Peyer's patch (tissue), 4 donors: ENCODE measurements around the gene PCNT.

Experiments
- POLR2A ChIP-seq, 2 donors: fragments of 450-650 bp; IDR thresholded peaks; one replicate each; pipeline ENCODE4 v1.5.1; 2017; ENCODE audit warnings: antibody characterized with exemption in 2 of 2, mild to moderate bottlenecking in 2 of 2, moderate library complexity in 2 of 2
- TF ChIP-seq, protein P1 (sequence below), 6 experiments: fragments of 450-650 bp in 4 of 6; fragments of 200-600 bp in 2 of 6; sonication (generic) in 1 of 6; IDR thresholded peaks; one replicate each; pipeline ENCODE4 v1.5.1; 2017 to 2019; ENCODE audit warnings: antibody characterized with exemption in 6 of 6, mild to moderate bottlenecking in 3 of 6, moderate library complexity in 1 of 6

DNA sequence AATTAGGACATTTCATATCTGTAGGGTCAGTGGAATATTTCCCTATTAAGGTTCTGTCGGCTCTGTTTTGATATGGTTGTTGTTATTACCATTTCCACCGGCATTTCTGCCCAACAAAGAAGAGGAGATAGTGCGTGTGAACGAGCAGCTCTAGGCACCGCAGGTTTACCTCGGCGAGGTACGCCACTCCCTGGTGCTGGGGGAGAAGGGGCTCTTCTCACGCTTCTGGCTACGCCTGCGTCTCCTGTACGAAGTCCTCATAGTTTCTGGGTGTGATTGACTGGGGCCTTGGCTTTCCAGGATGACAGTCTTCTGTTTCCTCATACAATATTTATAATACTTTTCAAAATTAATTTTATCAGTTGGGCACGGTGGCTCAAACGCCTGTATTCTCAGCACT, 80.3 kb downstream of the PCNT start:
- TF ChIP-seq, protein P1, sequence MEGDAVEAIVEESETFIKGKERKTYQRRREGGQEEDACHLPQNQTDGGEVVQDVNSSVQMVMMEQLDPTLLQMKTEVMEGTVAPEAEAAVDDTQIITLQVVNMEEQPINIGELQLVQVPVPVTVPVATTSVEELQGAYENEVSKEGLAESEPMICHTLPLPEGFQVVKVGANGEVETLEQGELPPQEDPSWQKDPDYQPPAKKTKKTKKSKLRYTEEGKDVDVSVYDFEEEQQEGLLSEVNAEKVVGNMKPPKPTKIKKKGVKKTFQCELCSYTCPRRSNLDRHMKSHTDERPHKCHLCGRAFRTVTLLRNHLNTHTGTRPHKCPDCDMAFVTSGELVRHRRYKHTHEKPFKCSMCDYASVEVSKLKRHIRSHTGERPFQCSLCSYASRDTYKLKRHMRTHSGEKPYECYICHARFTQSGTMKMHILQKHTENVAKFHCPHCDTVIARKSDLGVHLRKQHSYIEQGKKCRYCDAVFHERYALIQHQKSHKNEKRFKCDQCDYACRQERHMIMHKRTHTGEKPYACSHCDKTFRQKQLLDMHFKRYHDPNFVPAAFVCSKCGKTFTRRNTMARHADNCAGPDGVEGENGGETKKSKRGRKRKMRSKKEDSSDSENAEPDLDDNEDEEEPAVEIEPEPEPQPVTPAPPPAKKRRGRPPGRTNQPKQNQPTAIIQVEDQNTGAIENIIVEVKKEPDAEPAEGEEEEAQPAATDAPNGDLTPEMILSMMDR (IDR thresholded peaks at IDR 0.05) = no peak
- TF ChIP-seq POLR2A (IDR thresholded peaks at IDR 0.05) = no peak
